Osteocyte (in vitro differentiated cells): ENCODE measurements around the gene CD3E. TPM values are rescaled to one million over a fixed set of nuclear protein-coding genes. Genes with fewer than 3 reads are reported as not detected.

Source experiments
- DNase-seq: peaks from one replicate; pipeline ENCODE4 v3.0.0; 2021; ENCODE audit warnings: mixed read lengths; ENCODE audit not compliant: unreplicated experiment; ENCODE audit errors: extremely low spot score
- H3K27ac Mint-ChIP-seq: one replicate; pipeline ENCODE4 v1.8.0; 2021; ENCODE audit warnings: mild to moderate bottlenecking, mixed read lengths; ENCODE audit not compliant: unreplicated experiment
- H3K27me3 Mint-ChIP-seq: one replicate; pipeline ENCODE4 v1.8.0; 2021; ENCODE audit warnings: mixed read lengths; ENCODE audit not compliant: unreplicated experiment
- H3K36me3 Mint-ChIP-seq: one replicate; pipeline ENCODE4 v1.8.0; 2021; ENCODE audit warnings: mixed read lengths; ENCODE audit not compliant: unreplicated experiment
- H3K4me1 Mint-ChIP-seq: one replicate; pipeline ENCODE4 v1.8.0; 2021; ENCODE audit warnings: mixed read lengths; ENCODE audit not compliant: unreplicated experiment
- H3K4me3 Mint-ChIP-seq: one replicate; pipeline ENCODE4 v1.8.0; 2021; ENCODE audit warnings: mild to moderate bottlenecking, moderate library complexity, mixed read lengths; ENCODE audit not compliant: unreplicated experiment
- H3K9me3 Mint-ChIP-seq: one replicate; pipeline ENCODE4 v1.8.0; 2021; ENCODE audit warnings: mixed read lengths; ENCODE audit not compliant: unreplicated experiment
- CTCF ChIP-seq: fragments of 200-600 bp; sonication (generic); IDR thresholded peaks from 2 replicates; pipeline ENCODE4 v1.5.0; 2021; ENCODE audit warnings: antibody characterized with exemption, mild to moderate bottlenecking, moderate library complexity
- total RNA-seq: library from RNA; stranded (reverse); gene quantifications from 2 replicates; pipeline ENCODE4 v1.2.1, GENCODE V29; 2021

Gene CD3E
- total RNA-seq, 1 donor from 2014 or later: not detected

GRCh38 chr11:118358071-118358470, 53.5 kb downstream of the CD3E start:
- peaks cover 7% of the 10 kb centered on the region for H3K9me3 Mint-ChIP-seq
- H3K4me3 Mint-ChIP-seq: no peak overlapping the region
- no peak overlapping the region for H3K27ac Mint-ChIP-seq
- DNase-seq: no peak
- peaks cover 32% of the 10 kb centered on the region for H3K4me1 Mint-ChIP-seq
- TF ChIP-seq CTCF: no peak
- no peaks in the 10 kb centered on the region for H3K36me3 Mint-ChIP-seq
- H3K27me3 Mint-ChIP-seq: peaks cover 10% of the 10 kb centered on the region

- H3K27me3 Mint-ChIP-seq: peaks cover 10% of the 10 kb centered on the region
- H3K4me1 Mint-ChIP-seq: peaks cover 32% of the 10 kb centered on the region
- peak within 1 kb of the TSS; percentile 99 for H3K4me3 Mint-ChIP-seq
- TF ChIP-seq CTCF: no peak
- H3K27ac Mint-ChIP-seq: peak within 1 kb of the TSS; percentile 97
- no peaks in the 10 kb centered on the region for H3K36me3 Mint-ChIP-seq
- DNase-seq: peak; percentile 97
- H3K9me3 Mint-ChIP-seq: peaks cover 7% of the 10 kb centered on the region
Observed at GRCh38 chr11:118359295-118359958, 54.9 kb downstream of the CD3E start, which contains the start of gene UBE4A. UBE4A (plus strand) TSS chr11:118359600; CDS start chr11:118365081, 5,481 bp downstream.

GRCh38 chr11:118364956-118365615, 60.6 kb downstream of the CD3E start:
- no peak overlapping the region for H3K4me3 Mint-ChIP-seq
- no peaks in the 10 kb centered on the region for H3K27me3 Mint-ChIP-seq
- no peaks in the 10 kb centered on the region for H3K9me3 Mint-ChIP-seq
- no peak for DNase-seq
- no peak overlapping the region for H3K27ac Mint-ChIP-seq
- H3K36me3 Mint-ChIP-seq: peaks cover 35% of the 10 kb centered on the region
- peaks cover 17% of the 10 kb centered on the region for H3K4me1 Mint-ChIP-seq
- no peak for TF ChIP-seq CTCF

Other genes starting within 250 kb of the CD3E start
- not detected in 2 replicates for gene TMPRSS4, start 227.7 kb upstream of the CD3E start, total RNA-seq
- not detected in 2 replicates for gene SMIM35, start 217.8 kb upstream of the CD3E start, total RNA-seq
- gene SCN4B, start 151.9 kb upstream of the CD3E start, total RNA-seq: 0.08 TPM in 1 of 2 replicates, not detected in the other
- gene SCN2B, start 128.1 kb upstream of the CD3E start, total RNA-seq: not detected in 2 replicates
- not detected in 2 replicates for gene JAML, start 79.7 kb upstream of the CD3E start, total RNA-seq
- gene MPZL3, start 52.4 kb upstream of the CD3E start, total RNA-seq: 0.37 and 0.40 TPM in 2 replicates
- not detected in 2 replicates for gene MPZL2, start 40.4 kb upstream of the CD3E start, total RNA-seq
- gene CD3D, start 38.0 kb downstream of the CD3E start, total RNA-seq: not detected in 2 replicates
- gene CD3G, start 39.6 kb downstream of the CD3E start, total RNA-seq: not detected in 2 replicates
- 47.3 and 49.0 TPM in 2 replicates for gene UBE4A, start 54.9 kb downstream of the CD3E start, total RNA-seq
- gene ATP5MG, start 96.9 kb downstream of the CD3E start, total RNA-seq: 142 and 171 TPM in 2 replicates
- 56.8 and 62.6 TPM in 2 replicates for gene KMT2A, start 131.8 kb downstream of the CD3E start, total RNA-seq
- 0.86 and 1.2 TPM in 2 replicates for gene TTC36, start 222.7 kb downstream of the CD3E start, total RNA-seq
- gene TMEM25, start 226.5 kb downstream of the CD3E start, total RNA-seq: 33.6 and 36.2 TPM in 2 replicates